PC-3 (cell line): ENCODE results near the gene CACNG1. TPM values are rescaled to one million over a fixed set of nuclear protein-coding genes. Genes with fewer than 3 reads are reported as not detected.

ENCODE experiments used
- ATAC-seq: fragments of 200-7000 bp; cut with Tn5 transposase; 2 replicates; pipeline ENCODE4 v1.9.1; 2020; ENCODE audit warnings: mild to moderate bottlenecking, moderate library complexity
- BruUV-seq: library from RNA; stranded (reverse); fragments of 400-500 nt; replicated peaks from 2 replicates; lab custom pipeline; 2021; lab: Mats Ljungman, UMichigan
- CTCF ChIA-PET: fragments of 300-600 bp; sonication (Branson Sonifier 250); formaldehyde crosslinking; loops from one replicate; lab custom pipeline; 2022; ENCODE audit warnings: antibody characterized with exemption; lab: Charles Lee
- POLR2A ChIA-PET: fragments of 300-600 bp; sonication (Branson Sonifier 250); formaldehyde crosslinking; loops from one replicate; lab custom pipeline; 2022; ENCODE audit warnings: antibody characterized with exemption; ENCODE audit not compliant: unreplicated experiment; lab: Charles Lee
- DNase-seq: peaks from one replicate; pipeline ENCODE4 v3.0.0-alpha.2; 2015
- H2AFZ ChIP-seq: fragments of 300-600 bp; sonication (generic); 2 replicates; pipeline ENCODE4 v1.6.0; 2016; ENCODE audit warnings: antibody characterized with exemption, low read length
- H3F3A ChIP-seq: fragments of 300-600 bp; sonication (generic); one replicate; pipeline ENCODE4 v1.6.0; 2017; ENCODE audit warnings: antibody characterized with exemption, low read length, control low read depth, mild to moderate bottlenecking; ENCODE audit not compliant: unreplicated experiment
- H3K27ac ChIP-seq: fragments of 300-600 bp; sonication (generic); 2 replicates; pipeline ENCODE4 v1.5.1; 2016; ENCODE audit warnings: mild to moderate bottlenecking, low read length
- H3K27me3 ChIP-seq: fragments of 300-600 bp; sonication (generic); 2 replicates; pipeline ENCODE4 v1.6.1; 2016; ENCODE audit warnings: low read length, mixed read lengths
- H3K36me3 ChIP-seq: fragments of 300-600 bp; sonication (generic); 2 replicates; pipeline ENCODE4 v1.6.1; 2016; ENCODE audit warnings: low read depth, mixed run types, low read length, mixed read lengths
- H3K4me1 ChIP-seq: fragments of 300-600 bp; sonication (generic); 2 replicates; pipeline ENCODE4 v1.5.1; 2016; ENCODE audit warnings: low read length; ENCODE audit not compliant: insufficient read depth
- H3K4me2 ChIP-seq: fragments of 300-600 bp; sonication (generic); 2 replicates; pipeline ENCODE4 v1.6.0; 2016; ENCODE audit warnings: low read length
- H3K4me3 ChIP-seq: fragments of 300-600 bp; sonication (generic); 2 replicates; pipeline ENCODE4 v1.5.1; 2016; ENCODE audit warnings: mild to moderate bottlenecking, low read length, mixed read lengths
- H3K79me2 ChIP-seq: fragments of 300-600 bp; sonication (generic); 2 replicates; pipeline ENCODE4 v1.6.1; 2017; ENCODE audit warnings: low read length, mixed read lengths
- H3K9ac ChIP-seq: fragments of 300-600 bp; sonication (generic); 2 replicates; pipeline ENCODE4 v1.6.0; 2016; ENCODE audit warnings: mild to moderate bottlenecking, low read length
- H3K9me2 ChIP-seq: fragments of 300-600 bp; sonication (generic); replicated peaks from 2 replicates; pipeline ENCODE4 v1.6.1; 2016; ENCODE audit warnings: mixed run types, low read length, mixed read lengths
- H3K9me3 ChIP-seq: fragments of 300-600 bp; sonication (generic); 2 replicates; pipeline ENCODE4 v1.6.1; 2016; ENCODE audit warnings: low read length, mixed read lengths
- H4K20me1 ChIP-seq: fragments of 300-600 bp; sonication (generic); 2 replicates; pipeline ENCODE4 v1.6.1; 2016; ENCODE audit warnings: low read length, mixed read lengths
- EZH2 ChIP-seq: fragments of 300-600 bp; sonication (generic); IDR thresholded peaks from one replicate; pipeline ENCODE4 v1.6.1; 2017; ENCODE audit warnings: antibody characterized with exemption, mild to moderate bottlenecking, low read length; ENCODE audit not compliant: unreplicated experiment
- EZH2phosphoT487 ChIP-seq: fragments of 300-600 bp; sonication (generic); IDR thresholded peaks from 2 replicates; pipeline ENCODE4 v1.6.1; 2018; ENCODE audit warnings: mild to moderate bottlenecking, antibody characterized with exemption, low read length, borderline replicate concordance
- intact Hi-C: fragments of 100-400 bp; cut with micrococcal nuclease; formaldehyde crosslinking; loops from 2 replicates; pipeline ENCODE4 v1.9.0; 2023
- total RNA-seq: library from RNA; depleted of rRNA; stranded (reverse); fragments of >200 nt; gene quantifications from 2 replicates; pipeline ENCODE4 v1.2.3, GENCODE V29; 2014
- TF ChIP-seq, protein P1 (sequence below): fragments of 300-600 bp; sonication (generic); conservative IDR thresholded peaks from 2 replicates; pipeline ENCODE4 v1.5.1; 2017; ENCODE audit warnings: antibody characterized with exemption, low read depth, mild to moderate bottlenecking, low read length

Gene CACNG1
- total RNA-seq, 1 experiment from 2014 or later: not detected

DNA sequence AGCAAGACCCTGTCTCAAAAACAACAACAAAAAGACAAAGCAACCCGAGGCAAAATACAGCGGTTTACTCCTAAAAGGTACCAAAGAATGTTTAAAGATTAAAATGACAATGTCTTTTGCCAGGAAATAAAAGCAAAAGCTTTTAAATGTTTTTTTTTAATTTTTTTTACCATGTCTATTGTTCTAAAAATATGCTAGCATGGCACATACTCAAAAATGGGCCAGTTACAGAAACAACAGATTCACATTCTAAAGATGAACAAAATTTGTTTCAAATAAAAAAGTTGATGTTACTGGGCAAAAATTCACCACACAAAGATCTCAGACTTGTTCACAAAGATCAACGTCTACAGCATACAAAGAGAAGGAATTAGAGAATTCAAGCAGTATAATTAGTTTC, 41.1 kb downstream of the CACNG1 start:
- no peak overlapping the region for H3K4me3 ChIP-seq
- no peak overlapping the region for H2AFZ ChIP-seq
- H3K79me2 ChIP-seq: no peaks in the 10 kb centered on the region
- POLR2A ChIA-PET: no interaction called here
- no peak overlapping the region for H3K9ac ChIP-seq
- no peaks in the 10 kb centered on the region for H3K9me2 ChIP-seq
- DNase-seq (no peak), ATAC-seq (no peak)
- H3K27me3 ChIP-seq: no peaks in the 10 kb centered on the region
- H3K27ac ChIP-seq: no peak overlapping the region
- no peak overlapping the region for H3K4me2 ChIP-seq
- no peak for TF ChIP-seq EZH2phosphoT487
- TF ChIP-seq EZH2: no peak
- TF ChIP-seq, protein P1, sequence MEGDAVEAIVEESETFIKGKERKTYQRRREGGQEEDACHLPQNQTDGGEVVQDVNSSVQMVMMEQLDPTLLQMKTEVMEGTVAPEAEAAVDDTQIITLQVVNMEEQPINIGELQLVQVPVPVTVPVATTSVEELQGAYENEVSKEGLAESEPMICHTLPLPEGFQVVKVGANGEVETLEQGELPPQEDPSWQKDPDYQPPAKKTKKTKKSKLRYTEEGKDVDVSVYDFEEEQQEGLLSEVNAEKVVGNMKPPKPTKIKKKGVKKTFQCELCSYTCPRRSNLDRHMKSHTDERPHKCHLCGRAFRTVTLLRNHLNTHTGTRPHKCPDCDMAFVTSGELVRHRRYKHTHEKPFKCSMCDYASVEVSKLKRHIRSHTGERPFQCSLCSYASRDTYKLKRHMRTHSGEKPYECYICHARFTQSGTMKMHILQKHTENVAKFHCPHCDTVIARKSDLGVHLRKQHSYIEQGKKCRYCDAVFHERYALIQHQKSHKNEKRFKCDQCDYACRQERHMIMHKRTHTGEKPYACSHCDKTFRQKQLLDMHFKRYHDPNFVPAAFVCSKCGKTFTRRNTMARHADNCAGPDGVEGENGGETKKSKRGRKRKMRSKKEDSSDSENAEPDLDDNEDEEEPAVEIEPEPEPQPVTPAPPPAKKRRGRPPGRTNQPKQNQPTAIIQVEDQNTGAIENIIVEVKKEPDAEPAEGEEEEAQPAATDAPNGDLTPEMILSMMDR: no peak
- H3K36me3 ChIP-seq: peaks cover 3% of the 10 kb centered on the region; the same call in 1 of the 2 replicates
- no TSS peak for BruUV-seq
- H3F3A ChIP-seq: no peaks in the 10 kb centered on the region
- H4K20me1 ChIP-seq: no peaks in the 10 kb centered on the region
- CTCF ChIA-PET: no interaction called here
- intact Hi-C loops: no loop called here
- no peaks in the 10 kb centered on the region for H3K4me1 ChIP-seq
- H3K9me3 ChIP-seq: no peaks in the 10 kb centered on the region

DNA sequence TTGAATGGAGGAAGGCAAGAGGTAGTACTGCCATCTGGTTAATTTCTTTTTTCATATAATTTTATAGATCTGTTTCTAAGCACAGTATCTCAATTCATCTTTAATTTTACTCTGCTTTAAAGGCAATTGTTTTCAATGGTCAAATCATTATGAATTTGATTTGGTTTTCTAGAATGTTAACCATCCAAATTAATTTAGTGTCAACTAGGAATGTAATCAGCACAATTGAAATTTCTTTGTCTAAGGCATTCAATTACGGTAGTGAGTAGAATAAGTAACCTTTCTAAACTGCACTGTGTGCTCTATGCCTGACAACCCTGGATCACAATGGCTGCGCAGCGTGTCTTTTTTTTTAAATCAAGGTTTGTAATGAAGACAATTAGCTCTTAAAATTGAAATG, 44.3 kb downstream of the CACNG1 start:
- Histone ChIP-seq H3K9ac (no peak overlapping the region), H4K20me1 (no peaks in the 10 kb centered on the region), H3K4me1 (no peaks in the 10 kb centered on the region), H3K4me3 (no peak overlapping the region), H2AFZ (no peak overlapping the region), H3K27ac (no peak overlapping the region), H3K79me2 (no peaks in the 10 kb centered on the region), H3K27me3 (no peaks in the 10 kb centered on the region), H3K36me3 (peaks cover 3% of the 10 kb centered on the region; the same call in 1 of the 2 replicates), H3K4me2 (no peak overlapping the region), H3K9me2 (no peaks in the 10 kb centered on the region), H3K9me3 (no peaks in the 10 kb centered on the region), H3F3A (no peaks in the 10 kb centered on the region)
- ChIA-PET CTCF (no interaction called here), POLR2A (no interaction called here)
- no peak for TF ChIP-seq EZH2phosphoT487
- TF ChIP-seq, protein P1: no peak
- TF ChIP-seq EZH2: no peak
- DNase-seq (no peak), ATAC-seq (no peak)
- no TSS peak for BruUV-seq
- intact Hi-C loops: no loop called here

DNA sequence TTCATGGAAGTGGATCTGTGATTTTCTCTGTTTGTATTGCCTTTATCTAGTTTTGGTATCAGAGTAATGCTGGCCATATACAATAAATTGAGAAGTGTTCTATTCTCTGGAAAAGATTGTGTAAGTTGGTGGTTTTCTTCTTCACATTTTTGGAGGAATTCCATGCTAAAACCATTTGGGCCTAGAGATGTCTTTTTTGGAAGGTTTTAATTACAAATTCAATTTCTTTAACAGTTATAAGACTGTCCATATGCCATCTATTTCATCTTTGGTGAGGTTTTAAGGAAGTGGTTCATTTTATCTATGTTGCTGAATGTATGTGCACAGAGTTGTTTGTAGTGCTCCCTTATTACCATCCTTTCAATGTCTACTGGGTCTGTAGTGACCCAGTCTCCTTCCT, 46.0 kb downstream of the CACNG1 start:
- Histone ChIP-seq H4K20me1 (no peaks in the 10 kb centered on the region), H3K4me2 (no peak overlapping the region), H2AFZ (no peak overlapping the region), H3K27ac (no peak overlapping the region), H3K4me3 (no peak overlapping the region), H3K9ac (no peak overlapping the region), H3K4me1 (no peaks in the 10 kb centered on the region), H3F3A (no peaks in the 10 kb centered on the region), H3K36me3 (peaks cover 3% of the 10 kb centered on the region; the same call in 1 of the 2 replicates), H3K27me3 (no peaks in the 10 kb centered on the region), H3K9me2 (no peaks in the 10 kb centered on the region), H3K79me2 (no peaks in the 10 kb centered on the region), H3K9me3 (no peaks in the 10 kb centered on the region)
- DNase-seq (no peak), ATAC-seq (no peak)
- TF ChIP-seq, protein P1: no peak
- TF ChIP-seq EZH2phosphoT487 (no peak), EZH2 (no peak)
- no TSS peak for BruUV-seq
- ChIA-PET POLR2A (no interaction called here), CTCF (no interaction called here)
- intact Hi-C loops: loop anchor here (10.0 kb wide), 1 partner anchor 366 kb away; no protein-coding TSS in a partner anchor
